GM12891 (cell line): ENCODE results near the gene HDAC5.

Experiments used
- PAX5 ChIP-seq: IDR thresholded peaks from 2 replicates; pipeline ENCODE4 v1.6.1; 2011; ENCODE audit warnings: low read length, moderate library complexity, mild to moderate bottlenecking; ENCODE audit not compliant: insufficient read depth, severe bottlenecking
- POLR2A ChIP-seq: IDR thresholded peaks from 2 replicates; pipeline ENCODE4 v1.6.1; 2011; ENCODE audit warnings: low read depth, low read length, control low read depth
- POLR2AphosphoS5 ChIP-seq: IDR thresholded peaks from 2 replicates; pipeline ENCODE4 v1.6.1; 2011; ENCODE audit warnings: low read depth, low read length, control low read depth
- SPI1 ChIP-seq: IDR thresholded peaks from 2 replicates; pipeline ENCODE4 v1.6.1; 2011; ENCODE audit warnings: low read depth, low read length, control low read depth
- TAF1 ChIP-seq: IDR thresholded peaks from 2 replicates; pipeline ENCODE4 v1.6.1; 2011; ENCODE audit warnings: low read depth, low read length, control low read depth

DNA sequence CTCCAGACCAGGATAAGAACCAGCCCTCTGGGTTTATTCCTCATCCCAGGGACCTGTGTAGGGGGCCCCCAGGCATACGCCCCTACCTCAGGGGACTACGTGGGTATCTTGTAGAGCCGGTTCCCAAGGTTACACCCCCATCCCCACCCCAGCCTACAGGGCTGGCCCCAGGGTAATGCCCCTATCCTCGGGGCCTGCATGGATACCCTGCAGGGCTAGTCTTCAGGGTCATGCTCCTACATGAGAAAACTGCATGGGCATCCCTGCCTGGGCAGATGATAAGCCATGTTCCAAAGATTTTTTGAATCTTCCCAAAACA lies 14.2 kb downstream of the HDAC5 start:
- no peak for TF ChIP-seq TAF1
- TF ChIP-seq POLR2AphosphoS5, result no peak
- TF ChIP-seq POLR2A, result no peak
- no peak for TF ChIP-seq SPI1
- TF ChIP-seq PAX5, result no peak
